ENCODE data around the gene BPIFB6. TPM values are rescaled to one million over a fixed set of nuclear protein-coding genes. Genes with fewer than 3 reads are reported as not detected.
A peak's percentile ranks its signal among the peaks of the same experiment; 100 is the strongest.

Gene BPIFB6
- total and polyA plus RNA-seq, 10 donors = not detected

DNA sequence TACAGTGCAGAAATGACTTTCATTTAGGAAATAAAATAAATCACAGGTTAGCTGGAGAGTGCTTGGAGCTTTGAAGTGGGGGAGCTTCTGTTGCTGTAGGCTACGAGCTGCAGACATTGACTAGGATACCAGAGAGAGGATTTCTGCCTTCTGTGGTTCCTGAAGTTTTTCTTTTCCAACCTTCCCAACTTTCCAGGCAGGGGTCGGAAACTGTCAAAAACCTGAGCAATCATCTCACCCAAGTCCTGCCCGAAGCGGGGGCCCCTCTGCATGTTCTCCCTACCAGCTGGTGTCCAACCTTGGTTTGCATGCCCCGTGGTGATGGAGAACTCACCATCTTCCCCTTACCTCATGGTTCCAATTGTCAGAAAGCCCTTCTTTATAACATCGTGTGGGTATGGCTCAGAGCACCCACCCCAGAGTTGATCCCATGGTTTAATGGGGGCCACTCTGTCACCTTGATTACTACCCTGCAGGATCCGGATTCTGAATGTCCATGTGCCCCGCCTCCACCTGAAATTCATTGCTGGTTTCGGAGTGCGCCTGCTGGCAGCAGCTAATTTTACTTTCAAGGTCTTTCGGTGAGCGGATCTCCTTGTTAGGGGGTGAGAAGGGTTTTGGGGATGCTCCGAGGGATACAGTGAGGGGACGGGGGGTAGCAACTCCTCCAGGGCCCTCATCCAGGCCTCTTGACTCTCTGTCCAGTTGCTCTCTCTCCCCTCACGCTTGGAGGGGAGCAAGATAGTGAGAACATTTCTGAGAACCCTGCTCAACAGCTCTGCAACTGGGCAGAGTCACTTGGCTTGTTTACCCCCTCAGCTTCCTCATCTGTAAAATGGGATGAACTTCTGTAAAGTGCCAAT is 18.9 kb upstream of the BPIFB6 start:
- H3K9me3 ChIP-seq = no peaks in the 10 kb centered on the region
- 76 to 91% (median 87%) methylated on average over 15 of the region's 15 CpGs for WGBS, 5 donors
- no peak overlapping the region for H3K4me3 ChIP-seq
- no peaks in the 10 kb centered on the region for H3K36me3 ChIP-seq
- peaks cover 0 to 16% (median 0%) of the 10 kb centered on the region in 7 donors for H3K27me3 ChIP-seq (replicated peaks in 1 of 7)
- intact Hi-C loops (cut with DNase I; ENCODE audit: low total_unique reads) = no loop called here
- H3K27ac ChIP-seq = no peak overlapping the region
- peaks cover 0 to 10% (median 0%) of the 10 kb centered on the region in 6 donors for H3K4me1 ChIP-seq
- no peak for TF ChIP-seq POLR2AphosphoS5 (IDR thresholded peaks at IDR 0.05)
- no peak for TF ChIP-seq POLR2A (IDR thresholded peaks at IDR 0.05)
- TF ChIP-seq, protein P1, sequence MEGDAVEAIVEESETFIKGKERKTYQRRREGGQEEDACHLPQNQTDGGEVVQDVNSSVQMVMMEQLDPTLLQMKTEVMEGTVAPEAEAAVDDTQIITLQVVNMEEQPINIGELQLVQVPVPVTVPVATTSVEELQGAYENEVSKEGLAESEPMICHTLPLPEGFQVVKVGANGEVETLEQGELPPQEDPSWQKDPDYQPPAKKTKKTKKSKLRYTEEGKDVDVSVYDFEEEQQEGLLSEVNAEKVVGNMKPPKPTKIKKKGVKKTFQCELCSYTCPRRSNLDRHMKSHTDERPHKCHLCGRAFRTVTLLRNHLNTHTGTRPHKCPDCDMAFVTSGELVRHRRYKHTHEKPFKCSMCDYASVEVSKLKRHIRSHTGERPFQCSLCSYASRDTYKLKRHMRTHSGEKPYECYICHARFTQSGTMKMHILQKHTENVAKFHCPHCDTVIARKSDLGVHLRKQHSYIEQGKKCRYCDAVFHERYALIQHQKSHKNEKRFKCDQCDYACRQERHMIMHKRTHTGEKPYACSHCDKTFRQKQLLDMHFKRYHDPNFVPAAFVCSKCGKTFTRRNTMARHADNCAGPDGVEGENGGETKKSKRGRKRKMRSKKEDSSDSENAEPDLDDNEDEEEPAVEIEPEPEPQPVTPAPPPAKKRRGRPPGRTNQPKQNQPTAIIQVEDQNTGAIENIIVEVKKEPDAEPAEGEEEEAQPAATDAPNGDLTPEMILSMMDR (IDR thresholded peaks at IDR 0.05 in 8 of 11, conservative IDR thresholded peaks at IDR 0.05 in 3 of 11) = no peak
- DNase-seq = peak; percentile 41

DNA sequence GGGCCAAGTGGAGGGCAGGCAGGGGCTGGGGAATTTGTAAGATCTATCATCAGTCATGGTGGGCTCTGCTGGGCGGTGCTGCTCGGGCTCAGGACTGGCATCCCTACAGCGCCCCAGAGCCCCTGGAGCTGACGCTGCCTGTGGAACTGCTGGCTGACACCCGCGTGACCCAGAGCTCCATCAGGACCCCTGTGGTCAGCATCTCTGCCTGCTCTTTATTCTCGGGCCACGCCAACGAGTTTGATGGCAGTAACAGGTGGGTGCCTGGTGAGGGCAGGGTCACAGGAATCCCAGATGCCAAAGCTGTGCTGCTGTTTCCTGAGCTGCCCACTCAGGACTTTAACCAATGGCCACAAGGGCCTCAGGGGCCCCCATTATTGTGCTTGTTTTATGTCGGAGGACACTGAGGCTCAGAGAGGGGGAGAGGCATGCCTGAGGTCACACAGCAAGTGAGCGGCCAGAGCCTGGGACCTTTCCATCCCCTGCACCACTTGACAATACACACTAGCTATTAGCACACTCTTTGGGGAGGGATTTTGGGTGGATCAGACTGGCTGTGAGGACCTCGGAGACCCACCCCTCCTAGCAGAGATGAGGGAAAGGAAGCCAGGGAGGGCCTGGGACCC is 17.6 kb upstream of the BPIFB6 start:
- Histone ChIP-seq H3K9me3 (no peaks in the 10 kb centered on the region), H3K27ac (no peak overlapping the region), H3K4me1 (peaks cover 0 to 10% (median 0%) of the 10 kb centered on the region in 6 donors), H3K4me3 (no peak overlapping the region), H3K36me3 (no peaks in the 10 kb centered on the region), H3K27me3 (replicated peaks in 1 of 7) (peaks cover 0 to 16% (median 0%) of the 10 kb centered on the region in 7 donors)
- peak; percentile 62 for DNase-seq
- WGBS, 5 donors = 74 to 84% (median 78%) methylated on average over 11 to 12 of the region's 12 CpGs
- intact Hi-C loops (cut with DNase I; ENCODE audit: low total_unique reads) = no loop called here
- TF ChIP-seq, protein P1 (IDR thresholded peaks at IDR 0.05 in 8 of 11, conservative IDR thresholded peaks at IDR 0.05 in 3 of 11) = no peak
- no peak for TF ChIP-seq POLR2A (IDR thresholded peaks at IDR 0.05)
- TF ChIP-seq POLR2AphosphoS5 (IDR thresholded peaks at IDR 0.05) = no peak

DNA sequence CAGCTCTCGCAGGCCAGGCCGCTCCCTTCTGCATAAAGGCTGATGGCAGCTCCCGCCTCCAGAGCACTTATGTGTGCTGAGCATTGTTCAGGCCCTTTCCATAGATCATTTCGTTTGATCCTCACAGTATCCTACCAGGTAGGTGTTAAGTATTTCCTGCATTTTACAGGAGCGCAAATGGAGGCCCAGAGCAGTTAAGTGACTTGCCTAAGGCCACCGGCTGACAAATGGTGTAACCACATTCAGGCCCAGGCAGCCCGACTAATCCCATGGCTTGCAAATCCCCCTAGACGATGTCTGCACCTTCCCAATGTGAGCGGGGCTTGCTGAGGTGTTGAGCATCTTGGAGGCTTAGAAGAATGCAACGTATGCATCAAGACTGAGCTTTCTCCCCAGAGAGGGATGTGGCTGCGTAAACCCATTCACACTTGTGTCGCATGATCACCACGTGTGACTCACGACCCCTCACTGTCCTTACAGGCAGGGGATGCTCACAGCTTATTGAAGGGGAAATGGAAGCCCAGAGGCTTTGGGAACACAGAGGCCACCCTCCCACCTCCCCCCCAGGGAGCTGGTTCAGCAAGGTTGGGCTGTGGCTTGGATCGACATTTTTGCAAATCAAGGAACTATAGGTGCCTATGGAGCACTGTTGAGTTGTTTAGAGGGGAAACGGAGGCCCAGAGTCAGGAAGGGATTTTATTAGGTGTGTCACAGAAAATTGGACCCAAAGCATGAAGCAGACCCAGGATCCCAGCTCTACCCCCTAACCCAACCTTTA is 16.9 kb upstream of the BPIFB6 start:
- WGBS, 5 donors = 74 to 84% (median 79%) methylated on average over 16 of the region's 16 CpGs
- TF ChIP-seq POLR2AphosphoS5 (IDR thresholded peaks at IDR 0.05) = no peak
- TF ChIP-seq, protein P1 (IDR thresholded peaks at IDR 0.05 in 8 of 11, conservative IDR thresholded peaks at IDR 0.05 in 3 of 11) = no peak
- no peak for TF ChIP-seq POLR2A (IDR thresholded peaks at IDR 0.05)
- H3K27ac ChIP-seq = no peak overlapping the region
- no peaks in the 10 kb centered on the region for H3K36me3 ChIP-seq
- H3K4me1 ChIP-seq = peaks cover 0 to 5% (median 0%) of the 10 kb centered on the region in 6 donors
- intact Hi-C loops (cut with DNase I; ENCODE audit: low total_unique reads) = no loop called here
- H3K4me3 ChIP-seq = no peak overlapping the region
- peaks cover 0 to 16% (median 0%) of the 10 kb centered on the region in 7 donors for H3K27me3 ChIP-seq (replicated peaks in 1 of 7)
- DNase-seq = peak; percentile 41
- H3K9me3 ChIP-seq = no peaks in the 10 kb centered on the region
